Stimulated activated naive CD8-positive, alpha-beta T cell treated with anti-CD3 and anti-CD28 coated beads, Interleukin-15, amount 100 ng/mL, for 72 hours (primary cell): ENCODE data around the gene MCRS1.
"Not testable (repeated sequence)": the region's sequence is repeated elsewhere in the genome, so short reads cannot be mapped to it uniquely, and the experiment has no call there.

Source experiments
- ATAC-seq: fragments of 150-1000 bp; cut with Tn5 transposase; 2 replicates; pipeline ENCODE4 v1.10.0; 2021; ENCODE audit warnings: mild to moderate bottlenecking, moderate library complexity
- DNase-seq, 2 donors: peaks; one replicate each; pipeline ENCODE4 v3.0.0; 2021 to 2022
- H3K27ac Mint-ChIP-seq, 2 donors: one replicate each; pipeline ENCODE4 v1.8.0; 2022; ENCODE audit warnings: mild to moderate bottlenecking in 2 of 2, mixed read lengths in 2 of 2, moderate library complexity in 2 of 2
- H3K27me3 Mint-ChIP-seq: one replicate; pipeline ENCODE4 v1.8.0; 2022; ENCODE audit warnings: mixed read lengths
- H3K4me1 Mint-ChIP-seq: one replicate; pipeline ENCODE4 v1.8.0; 2022; ENCODE audit warnings: mild to moderate bottlenecking, mixed read lengths
- H3K4me3 Mint-ChIP-seq, 2 donors: one replicate each; pipeline ENCODE4 v1.8.0; 2022; ENCODE audit warnings: mild to moderate bottlenecking in 2 of 2, mixed read lengths in 2 of 2, moderate library complexity in 1 of 2
- H3K9me3 Mint-ChIP-seq, 2 donors: one replicate each; pipeline ENCODE4 v1.8.0; 2022; ENCODE audit warnings: mixed read lengths in 2 of 2

The MCRS1 gene, protein sequence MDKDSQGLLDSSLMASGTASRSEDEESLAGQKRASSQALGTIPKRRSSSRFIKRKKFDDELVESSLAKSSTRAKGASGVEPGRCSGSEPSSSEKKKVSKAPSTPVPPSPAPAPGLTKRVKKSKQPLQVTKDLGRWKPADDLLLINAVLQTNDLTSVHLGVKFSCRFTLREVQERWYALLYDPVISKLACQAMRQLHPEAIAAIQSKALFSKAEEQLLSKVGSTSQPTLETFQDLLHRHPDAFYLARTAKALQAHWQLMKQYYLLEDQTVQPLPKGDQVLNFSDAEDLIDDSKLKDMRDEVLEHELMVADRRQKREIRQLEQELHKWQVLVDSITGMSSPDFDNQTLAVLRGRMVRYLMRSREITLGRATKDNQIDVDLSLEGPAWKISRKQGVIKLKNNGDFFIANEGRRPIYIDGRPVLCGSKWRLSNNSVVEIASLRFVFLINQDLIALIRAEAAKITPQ

GRCh38 chr12:49567611-49568441 lies at the start of gene MCRS1:
Gene MCRS1, minus strand, starts transcription at chr12:49568142. Its CDS starts 1,411 bp downstream, at chr12:49566731.
- ATAC-seq (peak; percentile 94), DNase-seq (peak; percentile 85 to 88)
- H3K4me1 Mint-ChIP-seq = peaks cover 74% of the 10 kb centered on the region
- H3K9me3 Mint-ChIP-seq = no peaks in the 10 kb centered on the region
- H3K27me3 Mint-ChIP-seq = no peaks in the 10 kb centered on the region
- H3K4me3 Mint-ChIP-seq = peak within 1 kb of the TSS; percentile 99 to 100
- peak within 1 kb of the TSS; percentile 99 for H3K27ac Mint-ChIP-seq

GRCh38 chr12:49616533-49617219 lies 48.7 kb upstream of the MCRS1 start:
- Mint-ChIP-seq H3K27ac (no peak overlapping the region), H3K27me3 (peaks cover 46% of the 10 kb centered on the region), H3K4me1 (peaks cover 28% of the 10 kb centered on the region), H3K9me3 (no peaks in the 10 kb centered on the region), H3K4me3 (no peak overlapping the region)
- DNase-seq (no peak), ATAC-seq (no peak)

DNA sequence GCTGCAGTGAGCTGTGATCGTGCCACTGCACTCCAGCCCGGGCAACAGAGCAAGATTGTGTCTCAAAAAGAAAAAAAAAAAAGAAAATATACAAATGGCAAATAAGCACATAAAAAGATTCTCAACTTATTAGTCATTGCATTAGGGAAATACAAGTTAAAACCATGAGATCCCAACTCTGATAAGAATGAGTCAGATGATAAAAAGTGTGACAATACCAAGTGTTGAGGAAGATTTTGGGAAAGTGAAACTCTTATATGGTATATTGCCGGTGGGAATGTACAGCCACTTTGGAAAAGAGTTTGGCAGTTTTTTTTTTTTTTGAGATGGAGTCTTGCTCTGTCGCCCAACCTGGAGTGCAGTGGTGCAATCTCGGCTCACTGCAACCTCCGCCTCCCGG lies 47.8 kb upstream of the MCRS1 start:
- H3K9me3 Mint-ChIP-seq = no peaks in the 10 kb centered on the region
- H3K4me1 Mint-ChIP-seq = peaks cover 18% of the 10 kb centered on the region
- peaks cover 37% of the 10 kb centered on the region for H3K27me3 Mint-ChIP-seq
- no peak for DNase-seq
- no peak for ATAC-seq
- H3K4me3 Mint-ChIP-seq = no peak overlapping the region
- H3K27ac Mint-ChIP-seq = no peak overlapping the region

GRCh38 chr12:49612210-49612609 lies 44.3 kb upstream of the MCRS1 start:
- Mint-ChIP-seq H3K27ac (no peak overlapping the region), H3K27me3 (peaks cover 15% of the 10 kb centered on the region), H3K4me1 (peaks cover 10% of the 10 kb centered on the region), H3K9me3 (no peaks in the 10 kb centered on the region), H3K4me3 (no peak overlapping the region)
- DNase-seq (no peak), ATAC-seq (no peak)

GRCh38 chr12:49610785-49611184 lies 42.8 kb upstream of the MCRS1 start:
- ATAC-seq, H3K4me1 Mint-ChIP-seq, DNase-seq, H3K27ac Mint-ChIP-seq, H3K27me3 Mint-ChIP-seq, H3K4me3 Mint-ChIP-seq, H3K9me3 Mint-ChIP-seq: not testable (repeated sequence)

GRCh38 chr12:49609875-49610154 lies 41.9 kb upstream of the MCRS1 start:
- no peak overlapping the region for H3K27ac Mint-ChIP-seq
- DNase-seq (no peak), ATAC-seq (no peak)
- peaks cover 8% of the 10 kb centered on the region for H3K4me1 Mint-ChIP-seq
- peaks cover 8% of the 10 kb centered on the region for H3K27me3 Mint-ChIP-seq
- H3K4me3 Mint-ChIP-seq = no peak overlapping the region
- no peaks in the 10 kb centered on the region for H3K9me3 Mint-ChIP-seq

- peaks cover 8% of the 10 kb centered on the region for H3K27me3 Mint-ChIP-seq
- no peak overlapping the region for H3K27ac Mint-ChIP-seq
- no peaks in the 10 kb centered on the region for H3K9me3 Mint-ChIP-seq
- H3K4me3 Mint-ChIP-seq = no peak overlapping the region
- no peak for ATAC-seq
- H3K4me1 Mint-ChIP-seq = peaks cover 9% of the 10 kb centered on the region
- DNase-seq = no peak
Observed at GRCh38 chr12:49609059-49609874, 41.3 kb upstream of the MCRS1 start.

GRCh38 chr12:49605539-49605938 lies 37.6 kb upstream of the MCRS1 start, which contains the start of gene FAM186B:
Gene FAM186B, minus strand, starts transcription at chr12:49605639. Its CDS starts 162 bp downstream, at chr12:49605477.
- ATAC-seq, H3K4me1 Mint-ChIP-seq, DNase-seq, H3K27me3 Mint-ChIP-seq, H3K9me3 Mint-ChIP-seq: not testable (repeated sequence)
- Mint-ChIP-seq H3K27ac (peak within 1 kb of the TSS; percentile 16 to 90), H3K4me3 (peak within 1 kb of the TSS in 1 of 2 donors; percentile 13)

DNA sequence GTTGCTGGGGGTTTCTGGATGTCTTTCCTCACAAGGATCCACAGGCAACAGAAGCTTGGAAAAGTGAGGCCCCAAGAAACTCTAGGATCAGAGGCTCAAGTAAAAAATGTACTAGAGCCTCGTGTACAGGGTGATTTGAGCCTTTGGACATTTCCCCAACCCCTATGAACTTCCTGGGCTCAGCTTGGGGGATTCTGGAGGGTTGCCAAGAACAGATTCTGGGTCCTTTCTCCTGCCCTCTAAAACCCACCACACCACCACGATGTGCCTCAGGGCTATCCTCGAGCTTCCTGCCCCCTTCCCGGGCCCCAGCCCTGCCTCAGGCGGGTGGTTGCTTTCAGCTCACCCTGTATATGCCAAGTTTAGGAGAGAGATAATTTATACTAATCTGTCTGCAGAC lies 36.9 kb upstream of the MCRS1 start:
- Mint-ChIP-seq H3K9me3 (no peaks in the 10 kb centered on the region), H3K4me1 (peaks cover 9% of the 10 kb centered on the region), H3K27me3 (no peaks in the 10 kb centered on the region), H3K27ac (peak overlapping the region in 1 of 2 donors; percentile 90), H3K4me3 (peak overlapping the region in 1 of 2 donors; percentile 13)
- DNase-seq = no peak
- ATAC-seq = no peak

- Mint-ChIP-seq H3K9me3 (no peaks in the 10 kb centered on the region), H3K27ac (no peak overlapping the region), H3K4me3 (no peak overlapping the region), H3K4me1 (peaks cover 9% of the 10 kb centered on the region), H3K27me3 (no peaks in the 10 kb centered on the region)
- ATAC-seq (no peak), DNase-seq (no peak)
Observed at GRCh38 chr12:49603721-49604120, 35.8 kb upstream of the MCRS1 start.

DNA sequence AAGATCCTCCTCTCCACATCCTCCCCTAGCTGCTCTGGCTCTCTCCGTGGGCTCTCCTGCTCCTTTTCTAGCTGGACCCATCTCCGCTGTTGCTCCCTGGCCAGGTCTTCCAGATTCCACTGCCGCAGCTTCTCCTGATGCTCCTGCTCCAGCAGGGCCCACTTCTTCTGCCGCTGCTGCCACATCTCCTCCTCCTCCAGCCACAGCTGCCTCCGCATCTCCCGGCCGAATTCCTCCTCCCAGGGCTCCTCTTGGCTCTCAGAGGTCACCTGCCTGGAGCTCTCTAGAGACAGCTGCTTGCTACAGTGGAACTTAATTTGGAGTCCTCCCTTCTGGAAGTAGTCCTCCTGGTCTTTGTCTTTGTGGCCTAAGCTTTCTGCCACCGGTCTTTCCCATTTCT lies 32.0 kb upstream of the MCRS1 start:
- DNase-seq (no peak), ATAC-seq (no peak)
- Mint-ChIP-seq H3K4me3 (no peak overlapping the region), H3K27ac (no peak overlapping the region), H3K9me3 (no peaks in the 10 kb centered on the region), H3K27me3 (no peaks in the 10 kb centered on the region), H3K4me1 (peaks cover 3% of the 10 kb centered on the region)

GRCh38 chr12:49598527-49598926 lies 30.6 kb upstream of the MCRS1 start:
- H3K9me3 Mint-ChIP-seq = no peaks in the 10 kb centered on the region
- H3K4me3 Mint-ChIP-seq = no peak overlapping the region
- H3K4me1 Mint-ChIP-seq = no peaks in the 10 kb centered on the region
- H3K27ac Mint-ChIP-seq = no peak overlapping the region
- no peaks in the 10 kb centered on the region for H3K27me3 Mint-ChIP-seq
- no peak for ATAC-seq
- DNase-seq = no peak

GRCh38 chr12:49588721-49589516 lies 21.0 kb upstream of the MCRS1 start:
- H3K4me3 Mint-ChIP-seq = no peak overlapping the region
- no peaks in the 10 kb centered on the region for H3K27me3 Mint-ChIP-seq
- H3K4me1 Mint-ChIP-seq = peaks cover 5% of the 10 kb centered on the region
- DNase-seq (no peak), ATAC-seq (no peak)
- peak overlapping the region in 1 of 2 donors; percentile 64 for H3K27ac Mint-ChIP-seq
- H3K9me3 Mint-ChIP-seq = peaks cover 4 to 18% of the 10 kb centered on the region in 2 donors

DNA sequence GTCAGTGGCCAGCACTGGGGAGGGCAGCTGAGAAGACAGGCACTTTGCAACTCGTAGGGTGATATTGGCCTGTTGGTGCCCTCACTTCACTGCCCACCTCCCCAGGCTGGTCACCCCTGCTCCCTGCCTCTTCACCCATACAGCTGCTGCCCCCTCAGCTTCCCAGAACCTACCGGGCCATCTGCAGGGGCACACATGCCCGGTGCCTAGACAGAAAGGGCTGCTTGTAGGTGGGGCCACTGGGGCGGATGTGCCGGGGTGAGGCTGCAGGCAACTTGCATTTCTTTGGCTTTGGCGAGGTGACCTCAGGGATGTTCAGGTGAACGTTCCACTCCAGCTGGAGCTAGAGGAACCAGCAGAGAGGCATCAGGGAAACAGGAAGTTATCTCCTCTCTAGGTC lies 20.3 kb upstream of the MCRS1 start:
- Mint-ChIP-seq H3K9me3 (peaks cover 4 to 18% of the 10 kb centered on the region in 2 donors), H3K27me3 (no peaks in the 10 kb centered on the region), H3K4me1 (peaks cover 5% of the 10 kb centered on the region), H3K4me3 (no peak overlapping the region), H3K27ac (peak overlapping the region in 1 of 2 donors; percentile 45)
- ATAC-seq (no peak), DNase-seq (no peak)
